ENCODE results near the gene EFCAB6. TPM values are rescaled to one million over a fixed set of nuclear protein-coding genes. Genes with fewer than 3 reads are reported as not detected.

Gene EFCAB6
- total RNA-seq, 2 experiments from 2014 or later, result 0.56 to 0.71 TPM

DNA sequence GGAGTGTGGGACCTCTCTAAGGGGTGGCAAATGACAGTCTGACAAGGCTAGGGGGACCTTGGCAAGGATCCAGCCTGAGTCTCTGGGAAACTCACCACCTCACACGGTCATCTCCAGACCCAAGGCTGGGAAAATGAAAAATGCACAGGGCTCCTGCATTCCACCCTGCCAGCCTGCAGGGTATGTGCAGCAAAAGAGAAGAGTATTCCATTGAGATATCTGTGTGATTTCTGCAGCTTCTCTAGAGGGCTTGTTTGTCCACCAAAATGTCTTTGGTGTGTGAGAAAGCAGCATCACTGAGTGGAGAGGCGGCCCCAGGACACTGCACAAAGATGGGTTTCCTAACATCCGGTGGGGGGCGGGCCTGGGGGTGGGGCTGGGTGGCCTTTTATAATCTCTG lies 177.8 kb downstream of the EFCAB6 start:
- peaks cover 3% of the 10 kb centered on the region for H3K9me3 Mint-ChIP-seq (ENCODE audit: low read depth)
- intact Hi-C loops (cut with DNase I, micrococcal nuclease), result no loop called here
- no peak overlapping the region for H3K4me3 Mint-ChIP-seq
- ATAC-seq (no peak), DNase-seq (no peak)
- no peak overlapping the region for H3K27ac Mint-ChIP-seq
- H3K27me3 Mint-ChIP-seq, result peaks cover 8% of the 10 kb centered on the region
- ChIA-PET CTCF (no interaction called here), POLR2A (no interaction called here)
- no peaks in the 10 kb centered on the region for H3K36me3 Mint-ChIP-seq (ENCODE audit: low read depth)
- H3K4me1 Mint-ChIP-seq, result no peaks in the 10 kb centered on the region

DNA sequence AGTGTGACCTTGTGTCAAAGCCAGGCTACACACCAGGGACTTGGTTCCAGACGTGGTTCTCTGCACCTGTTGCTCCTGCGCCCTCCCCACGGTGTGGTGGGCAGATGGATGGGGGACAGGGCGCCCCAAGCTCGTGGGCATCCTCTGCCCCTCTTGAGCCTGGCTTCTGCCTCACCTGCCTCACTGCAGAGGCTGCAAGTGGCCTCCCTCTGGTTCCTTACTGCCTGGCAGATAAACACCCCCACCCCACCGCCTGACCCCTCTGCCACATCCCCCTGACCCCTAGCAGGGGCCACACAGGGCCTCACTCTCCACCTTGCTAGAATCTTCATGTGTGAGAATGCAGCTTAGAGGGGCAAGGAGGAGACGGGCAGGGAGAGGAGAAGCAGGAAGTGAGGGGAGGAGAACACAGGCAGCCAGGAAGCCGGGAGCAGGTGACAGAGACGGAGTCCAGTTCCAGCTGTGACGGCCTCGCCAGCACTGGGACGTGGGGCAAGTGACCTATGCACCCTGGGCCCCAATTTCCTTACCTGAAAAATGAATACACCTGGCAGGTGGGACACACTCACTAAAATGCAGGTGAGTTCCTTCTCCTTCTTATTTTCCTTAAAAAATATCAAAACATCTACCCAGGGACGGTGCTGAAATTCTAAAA lies 178.3 kb downstream of the EFCAB6 start:
- Mint-ChIP-seq H3K4me1 (no peaks in the 10 kb centered on the region), H3K4me3 (no peak overlapping the region), H3K27me3 (peaks cover 8% of the 10 kb centered on the region), H3K36me3 (ENCODE audit: low read depth) (no peaks in the 10 kb centered on the region), H3K27ac (no peak overlapping the region), H3K9me3 (ENCODE audit: low read depth) (no peaks in the 10 kb centered on the region)
- intact Hi-C loops (cut with DNase I, micrococcal nuclease), result no loop called here
- ChIA-PET CTCF (no interaction called here), POLR2A (no interaction called here)
- ATAC-seq (no peak), DNase-seq (no peak)

DNA sequence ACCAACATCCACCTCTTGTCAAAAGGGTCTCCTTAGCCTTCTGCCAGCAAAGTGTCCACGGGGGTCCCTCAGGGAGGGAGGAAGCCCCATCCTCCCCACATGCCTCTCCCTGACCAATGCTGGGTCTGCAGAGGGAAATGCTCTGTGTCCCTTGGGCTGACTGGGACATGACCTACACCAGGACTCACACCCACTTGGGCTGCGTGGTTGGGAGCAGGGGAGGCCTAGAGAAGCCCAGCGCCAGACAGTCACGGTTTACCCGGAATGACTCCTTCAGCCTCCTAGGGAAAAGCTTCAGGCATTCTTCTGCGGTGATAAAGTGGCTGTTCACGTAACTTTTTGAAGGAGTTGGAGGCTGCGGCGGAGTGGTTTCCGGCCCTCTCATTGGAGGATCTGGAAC lies 180.3 kb downstream of the EFCAB6 start:
- H3K4me1 Mint-ChIP-seq, result no peaks in the 10 kb centered on the region
- no peak for ATAC-seq

DNA sequence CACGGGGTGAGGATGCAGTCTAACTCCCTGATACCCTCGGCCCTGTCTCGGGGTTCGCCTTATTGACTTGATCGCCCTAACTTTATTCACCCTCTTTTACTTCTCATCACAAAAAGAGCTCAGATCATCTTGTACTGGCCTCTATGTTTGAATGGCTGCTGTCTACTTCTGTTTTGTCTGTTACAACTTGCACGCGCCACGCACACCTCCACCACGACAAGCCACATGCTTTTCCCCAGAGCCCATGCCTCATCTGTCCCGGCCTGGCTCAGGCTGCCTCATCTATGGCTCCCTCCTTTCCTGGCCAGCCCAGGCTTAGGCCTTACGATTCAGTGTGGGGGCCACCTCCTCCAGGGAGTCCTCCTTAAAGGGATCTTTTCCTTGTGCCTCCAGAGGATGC lies 180.9 kb downstream of the EFCAB6 start:
- Mint-ChIP-seq H3K27me3 (peaks cover 8% of the 10 kb centered on the region), H3K9me3 (ENCODE audit: low read depth) (no peaks in the 10 kb centered on the region), H3K36me3 (ENCODE audit: low read depth) (no peaks in the 10 kb centered on the region), H3K4me1 (no peaks in the 10 kb centered on the region), H3K27ac (no peak overlapping the region), H3K4me3 (no peak overlapping the region)
- ChIA-PET POLR2A (no interaction called here), CTCF (no interaction called here)
- no peak for ATAC-seq
- intact Hi-C loops (cut with DNase I, micrococcal nuclease), result no loop called here
- no peak for DNase-seq

More for the DNA sequence above, 180.3 kb downstream of the EFCAB6 start:
- H3K27me3 Mint-ChIP-seq, result peaks cover 8% of the 10 kb centered on the region
- intact Hi-C loops (cut with DNase I, micrococcal nuclease), result no loop called here
- POLR2A ChIA-PET, result interaction anchor here (0.5 kb wide), 1 partner anchor 251 kb away, joined by 3 read pairs; no protein-coding TSS in a partner anchor
- DNase-seq, result no peak
- CTCF ChIA-PET, result no interaction called here
- H3K9me3 Mint-ChIP-seq (ENCODE audit: low read depth), result no peaks in the 10 kb centered on the region
- H3K27ac Mint-ChIP-seq, result no peak overlapping the region
- H3K36me3 Mint-ChIP-seq (ENCODE audit: low read depth), result no peaks in the 10 kb centered on the region
- no peak overlapping the region for H3K4me3 Mint-ChIP-seq

DNA sequence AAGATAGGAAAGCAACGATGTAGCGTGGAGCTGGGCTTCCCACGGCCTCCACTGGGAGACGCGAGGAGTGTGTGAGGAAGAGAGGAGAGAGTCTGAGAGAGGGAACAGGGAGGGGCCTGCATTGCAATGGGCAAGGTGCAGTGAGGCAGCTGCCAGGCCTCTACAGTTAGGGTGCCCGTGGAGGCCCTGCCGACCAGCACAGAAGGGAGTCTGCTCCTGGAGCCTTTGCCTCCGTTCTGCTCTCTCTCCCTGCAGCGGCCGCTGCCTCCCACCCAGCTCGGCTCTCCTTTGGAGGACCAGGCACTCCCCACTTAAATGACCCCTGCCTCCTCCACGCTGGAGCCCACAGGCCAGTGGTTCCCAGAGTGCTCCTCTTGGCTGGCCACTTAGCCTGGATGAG lies 181.7 kb downstream of the EFCAB6 start:
- intact Hi-C loops (cut with DNase I, micrococcal nuclease), result no loop called here
- H3K9me3 Mint-ChIP-seq (ENCODE audit: low read depth), result no peaks in the 10 kb centered on the region
- ChIA-PET POLR2A (no interaction called here), CTCF (no interaction called here)
- no peak overlapping the region for H3K4me3 Mint-ChIP-seq
- DNase-seq (no peak), ATAC-seq (no peak)
- H3K27me3 Mint-ChIP-seq, result peaks cover 3% of the 10 kb centered on the region
- no peak overlapping the region for H3K27ac Mint-ChIP-seq
- no peaks in the 10 kb centered on the region for H3K4me1 Mint-ChIP-seq
- H3K36me3 Mint-ChIP-seq (ENCODE audit: low read depth), result no peaks in the 10 kb centered on the region

DNA sequence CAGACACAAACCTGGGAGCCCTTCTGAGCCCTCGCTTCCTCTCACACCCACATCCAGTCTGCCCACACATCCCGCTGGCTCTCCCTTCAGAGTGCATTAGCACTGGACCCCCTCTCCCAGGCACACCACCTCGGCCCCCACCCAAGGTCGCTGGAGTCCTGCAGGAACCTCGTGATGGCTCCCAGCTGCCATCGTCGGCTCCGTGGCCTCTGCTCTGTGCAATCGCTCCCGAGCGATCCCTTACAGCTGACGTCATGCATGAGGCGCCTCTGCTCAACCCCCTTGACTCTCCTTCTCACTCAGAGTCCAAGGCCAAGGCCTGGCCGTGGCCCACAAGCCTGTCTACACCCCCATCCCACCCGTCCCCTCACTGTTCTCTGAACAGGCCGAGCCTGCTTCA lies 183.9 kb downstream of the EFCAB6 start:
- ChIA-PET POLR2A (no interaction called here), CTCF (no interaction called here)
- no peak overlapping the region for H3K27ac Mint-ChIP-seq
- H3K4me3 Mint-ChIP-seq, result no peak overlapping the region
- no peaks in the 10 kb centered on the region for H3K36me3 Mint-ChIP-seq (ENCODE audit: low read depth)
- no peaks in the 10 kb centered on the region for H3K27me3 Mint-ChIP-seq
- no peaks in the 10 kb centered on the region for H3K4me1 Mint-ChIP-seq
- intact Hi-C loops (cut with DNase I, micrococcal nuclease), result no loop called here
- no peak for DNase-seq
- ATAC-seq, result no peak
- no peaks in the 10 kb centered on the region for H3K9me3 Mint-ChIP-seq (ENCODE audit: low read depth)

DNA sequence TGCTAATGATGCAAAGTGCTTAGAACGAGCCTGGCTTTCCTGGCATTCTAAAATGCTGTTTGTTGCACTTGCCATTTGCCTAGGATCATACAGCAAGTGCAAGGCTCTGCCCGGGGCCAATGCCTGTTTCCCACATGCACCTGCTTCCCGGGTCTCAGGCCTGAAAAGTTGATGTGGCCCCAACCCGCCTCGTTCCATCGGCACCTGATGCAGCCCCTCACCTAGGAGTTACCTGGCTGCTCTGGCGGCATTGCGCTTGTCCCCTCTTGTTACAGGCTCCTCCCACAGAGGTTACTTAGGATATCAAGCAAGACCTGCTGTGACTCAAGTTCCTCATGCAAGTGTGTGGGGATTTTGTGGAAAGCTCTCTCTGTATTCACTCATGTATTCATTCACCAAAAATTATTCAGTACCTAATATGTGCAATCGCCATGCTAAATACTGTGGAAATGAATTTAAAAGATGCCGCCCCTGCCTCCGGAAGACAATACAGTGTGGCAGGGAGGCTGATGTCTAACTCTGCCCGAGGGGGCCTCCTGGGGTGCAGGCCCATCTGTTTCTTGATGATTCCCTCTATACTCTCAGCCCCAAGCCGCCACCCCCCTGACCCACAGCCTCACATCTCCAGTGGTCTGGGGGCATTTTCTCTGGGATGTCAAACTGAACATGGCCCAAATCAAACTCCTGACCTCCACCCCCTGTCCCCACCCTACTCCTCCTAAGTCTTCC lies 184.5 kb downstream of the EFCAB6 start:
- H3K4me1 Mint-ChIP-seq, result no peaks in the 10 kb centered on the region
- intact Hi-C loops (cut with DNase I, micrococcal nuclease), result no loop called here
- no peak for DNase-seq
- no peak overlapping the region for H3K27ac Mint-ChIP-seq
- no peak overlapping the region for H3K4me3 Mint-ChIP-seq
- ATAC-seq, result no peak
- no peaks in the 10 kb centered on the region for H3K27me3 Mint-ChIP-seq
- ChIA-PET CTCF (no interaction called here), POLR2A (no interaction called here)
- no peaks in the 10 kb centered on the region for H3K36me3 Mint-ChIP-seq (ENCODE audit: low read depth)
- H3K9me3 Mint-ChIP-seq (ENCODE audit: low read depth), result no peaks in the 10 kb centered on the region

DNA sequence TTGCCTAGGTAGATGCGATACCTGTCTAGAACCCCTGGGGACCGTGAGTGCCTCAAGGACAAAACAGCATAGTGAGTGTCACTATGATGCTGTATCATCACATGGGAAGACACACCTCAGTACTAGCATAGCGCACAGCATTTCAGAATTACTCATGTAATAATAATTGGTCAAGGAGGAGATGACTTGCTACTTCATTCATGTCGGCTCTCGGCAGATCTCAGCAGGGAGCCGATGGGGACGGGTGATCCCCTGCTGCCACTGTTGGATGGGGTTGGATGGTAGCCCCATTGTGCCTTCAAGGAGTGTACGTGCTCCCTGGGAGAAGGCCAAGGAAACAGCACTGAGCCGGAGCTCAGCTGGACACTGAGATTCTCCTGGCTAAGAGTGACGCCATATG lies 186.9 kb downstream of the EFCAB6 start:
- H3K27ac Mint-ChIP-seq, result no peak overlapping the region
- H3K9me3 Mint-ChIP-seq (ENCODE audit: low read depth), result no peaks in the 10 kb centered on the region
- POLR2A ChIA-PET, result no interaction called here
- H3K4me3 Mint-ChIP-seq, result no peak overlapping the region
- CTCF ChIA-PET, result no interaction called here
- no peaks in the 10 kb centered on the region for H3K4me1 Mint-ChIP-seq
- intact Hi-C loops (cut with DNase I, micrococcal nuclease), result no loop called here
- ATAC-seq (no peak), DNase-seq (no peak)
- no peaks in the 10 kb centered on the region for H3K36me3 Mint-ChIP-seq (ENCODE audit: low read depth)
- no peaks in the 10 kb centered on the region for H3K27me3 Mint-ChIP-seq

DNA sequence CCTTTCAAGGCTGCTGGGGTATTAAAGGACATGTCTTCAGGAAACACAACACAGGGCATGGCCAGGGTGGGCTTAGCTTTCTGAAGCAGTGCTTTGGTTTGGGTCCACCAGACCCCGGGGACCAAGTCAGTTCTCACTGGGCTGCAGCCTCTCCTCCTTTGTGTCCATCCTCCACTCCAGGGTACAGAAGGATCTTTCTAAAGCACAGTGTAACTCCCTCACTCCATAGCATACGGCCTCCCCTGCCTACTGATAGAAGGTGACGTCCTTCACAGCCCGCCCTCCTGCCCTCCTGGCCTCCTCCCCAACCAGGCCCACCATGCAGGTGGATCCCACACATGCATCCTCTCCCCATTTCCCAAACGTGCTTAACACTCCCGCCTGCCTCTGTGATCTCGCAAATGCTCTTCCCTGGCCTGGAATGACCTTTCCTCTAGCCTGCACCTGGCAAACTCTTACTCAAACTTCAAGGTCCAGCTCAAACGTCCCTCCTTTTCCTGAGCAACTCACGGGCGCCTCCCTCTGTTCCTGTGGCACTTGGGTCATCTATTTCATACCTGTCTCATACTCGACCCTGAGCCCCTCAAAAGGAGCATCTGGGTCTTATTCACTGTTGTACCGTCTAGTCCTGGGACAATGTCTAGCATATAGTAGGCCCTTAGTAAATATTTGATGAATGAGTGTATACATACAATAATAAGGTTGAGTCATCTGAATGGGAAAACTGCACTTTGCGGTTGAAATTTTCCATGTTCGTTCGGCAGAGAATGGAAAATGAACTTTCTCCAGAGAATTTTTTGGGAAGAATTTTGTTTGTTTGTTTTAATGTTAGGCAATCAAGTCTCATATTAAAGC lies 187.7 kb downstream of the EFCAB6 start:
- no peaks in the 10 kb centered on the region for H3K27me3 Mint-ChIP-seq
- H3K9me3 Mint-ChIP-seq (ENCODE audit: low read depth), result no peaks in the 10 kb centered on the region
- ChIA-PET CTCF (no interaction called here), POLR2A (no interaction called here)
- H3K36me3 Mint-ChIP-seq (ENCODE audit: low read depth), result no peaks in the 10 kb centered on the region
- intact Hi-C loops (cut with DNase I, micrococcal nuclease), result no loop called here
- DNase-seq, result no peak
- ATAC-seq, result no peak
- H3K4me3 Mint-ChIP-seq, result no peak overlapping the region
- H3K27ac Mint-ChIP-seq, result no peak overlapping the region
- no peaks in the 10 kb centered on the region for H3K4me1 Mint-ChIP-seq

DNA sequence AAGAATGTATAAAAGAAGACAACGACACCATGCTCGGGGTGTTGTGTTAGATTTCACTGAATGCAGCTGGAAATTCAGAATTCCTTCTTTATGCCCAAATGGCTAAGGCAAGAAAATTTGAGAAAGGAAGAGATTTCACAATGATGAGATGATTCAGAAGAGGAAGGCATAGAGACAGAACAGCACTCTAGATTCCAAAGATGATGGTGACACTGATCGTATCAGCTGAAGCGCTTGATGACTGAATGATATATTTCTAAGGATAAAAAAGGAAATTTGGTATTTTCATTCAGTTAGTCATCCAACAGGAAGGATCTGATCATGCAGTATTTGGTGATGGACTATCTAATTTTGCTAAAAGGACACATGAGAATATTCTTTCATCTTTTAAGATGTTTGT lies 189.2 kb downstream of the EFCAB6 start:
- Mint-ChIP-seq H3K9me3 (ENCODE audit: low read depth) (no peaks in the 10 kb centered on the region), H3K27me3 (peaks cover 4% of the 10 kb centered on the region), H3K4me1 (no peaks in the 10 kb centered on the region), H3K27ac (no peak overlapping the region), H3K36me3 (ENCODE audit: low read depth) (no peaks in the 10 kb centered on the region), H3K4me3 (no peak overlapping the region)
- ChIA-PET CTCF (no interaction called here), POLR2A (no interaction called here)
- DNase-seq, result no peak
- ATAC-seq, result no peak
- intact Hi-C loops (cut with DNase I, micrococcal nuclease), result no loop called here

DNA sequence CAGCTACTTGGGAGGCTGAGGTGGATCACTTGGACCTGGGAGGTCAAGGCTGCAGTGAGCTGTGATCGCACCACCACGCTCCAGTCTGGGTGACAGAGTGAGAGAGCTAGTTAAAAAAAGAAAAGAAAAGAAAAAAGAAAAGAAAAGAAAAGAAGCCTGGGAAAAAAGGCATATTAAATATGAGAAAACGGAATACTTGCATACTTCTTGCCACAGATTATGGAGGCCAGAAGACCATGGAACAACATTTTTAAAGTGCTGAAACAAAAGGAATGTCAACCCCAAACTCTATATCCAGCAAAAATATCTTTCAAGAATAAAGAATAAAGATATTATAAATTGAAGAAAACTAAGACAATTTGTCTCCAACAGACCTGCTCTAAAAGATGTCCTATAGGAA lies 191.9 kb downstream of the EFCAB6 start:
- DNase-seq, result no peak
- Mint-ChIP-seq H3K4me3 (no peak overlapping the region), H3K4me1 (no peaks in the 10 kb centered on the region), H3K27ac (no peak overlapping the region), H3K36me3 (ENCODE audit: low read depth) (no peaks in the 10 kb centered on the region), H3K27me3 (peaks cover 12% of the 10 kb centered on the region), H3K9me3 (ENCODE audit: low read depth) (no peaks in the 10 kb centered on the region)
- CTCF ChIA-PET, result interaction anchor here (0.5 kb wide), 1 partner anchor 11 kb away, joined by 3 read pairs; no protein-coding TSS in a partner anchor
- intact Hi-C loops (cut with DNase I, micrococcal nuclease), result no loop called here
- POLR2A ChIA-PET, result no interaction called here
- no peak for ATAC-seq

DNA sequence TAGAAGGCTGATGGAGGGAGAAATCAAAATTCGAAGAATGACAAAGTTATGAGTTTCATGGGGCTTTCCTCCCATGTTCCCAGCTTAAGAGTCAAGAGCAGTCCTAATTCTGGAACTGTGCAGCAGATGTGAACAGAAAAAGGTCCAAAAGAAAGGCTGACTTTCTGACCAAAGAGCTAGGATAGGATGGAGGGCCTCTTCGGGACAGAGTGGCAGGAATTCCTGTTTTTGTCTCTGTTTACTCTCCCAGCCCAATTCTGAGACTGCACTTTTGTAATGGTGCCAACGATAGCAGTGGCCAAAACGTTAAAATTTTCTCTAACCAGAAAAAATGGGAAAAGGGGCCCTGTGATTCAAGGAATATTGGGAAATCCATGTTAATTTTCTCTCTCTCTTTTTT lies 193.6 kb downstream of the EFCAB6 start:
- DNase-seq, result no peak
- Mint-ChIP-seq H3K4me3 (no peak overlapping the region), H3K27ac (no peak overlapping the region), H3K4me1 (no peaks in the 10 kb centered on the region), H3K27me3 (peaks cover 12% of the 10 kb centered on the region), H3K9me3 (ENCODE audit: low read depth) (no peaks in the 10 kb centered on the region), H3K36me3 (ENCODE audit: low read depth) (no peaks in the 10 kb centered on the region)
- POLR2A ChIA-PET, result interaction anchor here (0.6 kb wide), 1 partner anchor 146 kb away, joined by 3 read pairs; no protein-coding TSS in a partner anchor
- CTCF ChIA-PET, result no interaction called here
- no peak for ATAC-seq
- intact Hi-C loops (cut with DNase I, micrococcal nuclease), result no loop called here

Data from activated CD4-positive, alpha-beta T cell treated with anti-CD3 and anti-CD28 coated beads for 36 hours (primary cell).